ENCODE data around the gene CTRL. TPM values are rescaled to one million over a fixed set of nuclear protein-coding genes. Genes with fewer than 3 reads are reported as not detected.
"Not testable (repeated sequence)": the region's sequence is repeated elsewhere in the genome, so short reads cannot be mapped to it uniquely, and the experiment has no call there.

CTRL gene
- total and polyA plus RNA-seq, 2 donors (not counting 3 experiments of a cell fraction or from before 2014, with no cell fraction given) = 1.0 to 1.1 TPM

DNA sequence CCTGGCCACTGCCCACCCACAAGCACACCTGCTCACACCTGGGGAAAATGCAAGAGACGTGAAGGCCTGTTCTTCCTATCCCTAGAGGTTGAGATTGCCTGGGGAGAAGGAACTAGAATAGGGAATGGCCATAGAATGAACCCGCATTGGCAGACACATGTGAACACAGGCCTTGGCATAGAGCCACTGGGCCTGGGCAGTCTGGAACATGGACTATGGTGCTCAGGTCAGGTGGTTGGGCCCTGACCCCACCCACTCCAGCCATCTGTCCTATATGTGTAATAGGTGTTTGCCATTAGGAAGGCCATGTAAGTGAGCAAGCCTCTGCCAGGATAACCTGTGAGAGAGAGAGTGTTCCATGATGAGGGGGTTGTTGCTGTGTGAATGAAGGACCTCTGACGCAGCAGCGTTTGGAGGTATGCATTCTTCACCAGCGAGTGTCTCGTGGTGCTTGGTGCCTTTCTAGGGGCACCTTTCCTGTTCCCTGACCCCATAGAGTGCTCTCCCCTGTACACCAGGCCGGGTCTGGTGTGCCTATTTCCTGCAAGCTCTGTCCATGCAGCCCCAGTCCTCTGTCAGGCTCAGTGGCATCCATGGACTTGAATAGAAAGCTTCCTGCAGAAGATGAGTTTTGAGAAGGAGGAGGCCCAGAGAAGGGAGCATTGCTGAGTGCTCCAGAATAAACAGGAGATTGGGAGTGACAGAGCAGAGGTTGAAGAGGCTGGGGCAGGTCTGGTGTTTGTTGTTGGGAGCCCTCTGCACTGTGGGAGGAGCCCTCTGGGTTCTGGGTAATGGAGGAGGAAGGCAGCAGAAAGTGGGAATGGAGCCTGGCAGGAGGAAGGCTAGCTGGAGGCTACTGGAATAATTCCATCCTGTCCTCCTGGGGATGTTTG lies 15.6 kb downstream of the CTRL start:
- dilution Hi-C loops (cut with MboI; ENCODE audit: extremely low pct_ligation_motif_present, low sequenced_read_pairs) (loop anchor here (25.0 kb wide), 1 partner anchor 229 kb away; no protein-coding TSS in a partner anchor), intact Hi-C loops (cut with micrococcal nuclease) (no loop called here)
- DNase-seq (ENCODE audit: low read depth, low spot score) (no peak), FAIRE-seq (no peak)
- Histone ChIP-seq H4K20me1 (replicated peaks; ENCODE audit: control insufficient read depth, extremely low read depth, insufficient read depth, low read length) (no peaks in the 10 kb centered on the region), H3K4me1 (ENCODE audit: control insufficient read depth, extremely low read depth, insufficient read depth, low read length) (no peaks in the 10 kb centered on the region), H3K27me3 (ENCODE audit: control insufficient read depth in 2 of 2, insufficient read depth in 2 of 2, low read length in 2 of 2) (no peaks in the 10 kb centered on the region), H3K9me1 (replicated peaks; ENCODE audit: control insufficient read depth, extremely low read depth, insufficient read depth, low read length) (no peaks in the 10 kb centered on the region), H3K9me3 (replicated peaks; ENCODE audit: control insufficient read depth, insufficient read depth, low read length) (no peaks in the 10 kb centered on the region), H3K9ac (replicated peaks; ENCODE audit: extremely low read depth, insufficient read depth, low read length) (no peak overlapping the region), H3K79me2 (ENCODE audit: control insufficient read depth, insufficient read depth, low read length) (no peaks in the 10 kb centered on the region), H2AFZ (ENCODE audit: low read depth, low read length) (no peak overlapping the region), H3K36me3 (ENCODE audit: control insufficient read depth in 2 of 2, extremely low read depth in 1 of 2, insufficient read depth in 2 of 2, low read length in 2 of 2) (peaks cover 0 to 17% of the 10 kb centered on the region in 2 experiments), H3K4me3 (replicated peaks in 1 of 3; ENCODE audit: insufficient read depth in 1 of 3, low read depth in 1 of 3, low read length in 3 of 3) (no peak overlapping the region), H3K4me2 (ENCODE audit: insufficient read depth, low read length) (no peak overlapping the region), H3K27ac (ENCODE audit: insufficient read depth, low read depth, low read length) (no peak overlapping the region)
- ChIA-PET CTCF (interaction anchor here (0.7 to 2.4 kb wide), 7 partner anchors 10 to 243 kb away, joined by 3 to 7 read pairs (median 4); no protein-coding TSS in a partner anchor), POLR2A (no interaction called here)
- no TSS peak for BruUV-seq (replicated peaks)
- TF ChIP-seq JUN (IDR thresholded peaks at IDR 0.05; ENCODE audit: borderline replicate concordance, insufficient read depth, insufficient read length, low read depth) = no peak
- TF ChIP-seq GATA2 (IDR thresholded peaks at IDR 0.05; ENCODE audit: insufficient read depth, insufficient read length, low read depth, low read length) = no peak
- no peak for TF ChIP-seq POLR2AphosphoS5 (IDR thresholded peaks at IDR 0.05; ENCODE audit: insufficient read depth, low read depth, low read length)
- TF ChIP-seq CTCF (IDR thresholded peaks at IDR 0.05; ENCODE audit: extremely low read depth in 1 of 2, insufficient read depth in 1 of 2, low read depth in 1 of 2, low read length in 2 of 2) = no peak

- H3K4me2 ChIP-seq (ENCODE audit: insufficient read depth, low read length); H3K4me3 ChIP-seq (replicated peaks in 1 of 3; ENCODE audit: insufficient read depth in 1 of 3, low read depth in 1 of 3, low read length in 3 of 3); POLR2A ChIA-PET; H3K9me3 ChIP-seq (replicated peaks; ENCODE audit: control insufficient read depth, insufficient read depth, low read length); H3K9me1 ChIP-seq (replicated peaks; ENCODE audit: control insufficient read depth, extremely low read depth, insufficient read depth, low read length); H4K20me1 ChIP-seq (replicated peaks; ENCODE audit: control insufficient read depth, extremely low read depth, insufficient read depth, low read length); H3K27ac ChIP-seq (ENCODE audit: insufficient read depth, low read depth, low read length); intact Hi-C loops (cut with micrococcal nuclease); H3K4me1 ChIP-seq (ENCODE audit: control insufficient read depth, extremely low read depth, insufficient read depth, low read length); H3K79me2 ChIP-seq (ENCODE audit: control insufficient read depth, insufficient read depth, low read length); H2AFZ ChIP-seq (ENCODE audit: low read depth, low read length); BruUV-seq (replicated peaks); DNase-seq (ENCODE audit: low read depth, low spot score); H3K9ac ChIP-seq (replicated peaks; ENCODE audit: extremely low read depth, insufficient read depth, low read length); H3K27me3 ChIP-seq (ENCODE audit: control insufficient read depth in 2 of 2, insufficient read depth in 2 of 2, low read length in 2 of 2): not testable (repeated sequence)
- peaks cover 0 to 13% of the 10 kb centered on the region in 2 experiments for H3K36me3 ChIP-seq (ENCODE audit: control insufficient read depth in 2 of 2, extremely low read depth in 1 of 2, insufficient read depth in 2 of 2, low read length in 2 of 2)
- CTCF ChIA-PET = interaction anchor here (0.5 to 2.4 kb wide), 6 partner anchors 11 to 125 kb away, joined by 3 to 7 read pairs (median 4); no protein-coding TSS in a partner anchor
- dilution Hi-C loops (cut with MboI; ENCODE audit: extremely low pct_ligation_motif_present, low sequenced_read_pairs) = loop anchor here (25.0 kb wide), 1 partner anchor 228 kb away; no protein-coding TSS in a partner anchor
- peak; percentile 8 for FAIRE-seq
Measured at GRCh38 chr16:67915496-67915769, 16.2 kb downstream of the CTRL start.

Measured in endothelial cell of umbilical vein (primary cell).